Ovary (tissue), 3 donors: ENCODE results near the gene RNF112.

Experiments
- CTCF ChIP-seq, 3 donors: fragments of 450-650 bp in 2 of 3; fragments of 200-600 bp in 1 of 3; IDR thresholded peaks; one replicate each; pipeline versions ENCODE4 v1.5.1 to v1.8.0; 2016 to 2022; ENCODE audit warnings: antibody characterized with exemption in 3 of 3, mild to moderate bottlenecking in 1 of 3
- EP300 ChIP-seq: sonication (generic); formaldehyde crosslinking; IDR thresholded peaks from one replicate; pipeline ENCODE4 v1.6.1; 2017; ENCODE audit warnings: antibody characterized with exemption
- POLR2A ChIP-seq: fragments of 450-650 bp; IDR thresholded peaks from one replicate; pipeline ENCODE4 v1.6.1; 2017; ENCODE audit warnings: antibody characterized with exemption, mild to moderate bottlenecking, moderate library complexity
- donor health status: DM: no; HTN: no; CAD: no.

- no peak for TF ChIP-seq CTCF (IDR thresholded peaks at IDR 0.05)
- no peak for TF ChIP-seq POLR2A
- no peak for TF ChIP-seq EP300
Measured at GRCh38 chr17:19403021-19403420, 8.0 kb upstream of the RNF112 start.
